Lower lobe of right lung (tissue), 2 donors: Measurements from ENCODE around the gene C11orf54. TPM values are rescaled to one million over a fixed set of nuclear protein-coding genes. Genes with fewer than 3 reads are reported as not detected.
A peak's percentile ranks its signal among the peaks of the same experiment; 100 is the strongest.

Experiments
- ATAC-seq, 2 donors: fragments of 200-7000 bp; cut with Tn5 transposase; one replicate each; pipeline ENCODE4 v1.9.1; 2020 to 2022; ENCODE audit warnings: mild to moderate bottlenecking in 2 of 2, moderate library complexity in 2 of 2
- DNase-seq: peaks from one replicate; pipeline ENCODE4 v3.0.0-alpha.2; 2020
- H3K27ac ChIP-seq: fragments of 200-600 bp; one replicate; pipeline ENCODE4 v1.8.0; 2022
- H3K27me3 ChIP-seq: fragments of 200-600 bp; one replicate; pipeline ENCODE4 v1.8.0; 2022; ENCODE audit warnings: low read depth
- H3K36me3 ChIP-seq: fragments of 200-600 bp; one replicate; pipeline ENCODE4 v1.8.0; 2022; ENCODE audit warnings: mild to moderate bottlenecking
- H3K4me1 ChIP-seq: fragments of 200-600 bp; one replicate; pipeline ENCODE4 v1.8.0; 2022
- H3K4me3 ChIP-seq: fragments of 200-600 bp; one replicate; pipeline ENCODE4 v1.8.0; 2022; ENCODE audit warnings: mild to moderate bottlenecking
- H3K9me3 ChIP-seq: fragments of 200-600 bp; one replicate; pipeline ENCODE4 v1.8.0; 2022
- intact Hi-C: fragments of 100-400 bp; cut with DNase I; formaldehyde crosslinking; loops from one replicate; pipeline ENCODE4 v1.11.0; 2022
- total RNA-seq: library from RNA; stranded (reverse); fragmentation: NEBNext Ultra II Directional; extraction: Animal tissue kit (Norgen Biotek cat#: 25700); gene quantifications from one replicate; pipeline ENCODE4 v1.2.1, GENCODE V29; 2021
- TF ChIP-seq, protein P1 (sequence below): fragments of 200-600 bp; IDR thresholded peaks from one replicate; pipeline ENCODE4 v1.8.0; 2022; ENCODE audit warnings: antibody characterized with exemption, mild to moderate bottlenecking
- donor health status: DM: no; HTN: yes; CAD: no; lungs with severe emphysema.

Gene C11orf54
- total RNA-seq, 1 donor from 2014 or later, result 50.2 TPM

DNA sequence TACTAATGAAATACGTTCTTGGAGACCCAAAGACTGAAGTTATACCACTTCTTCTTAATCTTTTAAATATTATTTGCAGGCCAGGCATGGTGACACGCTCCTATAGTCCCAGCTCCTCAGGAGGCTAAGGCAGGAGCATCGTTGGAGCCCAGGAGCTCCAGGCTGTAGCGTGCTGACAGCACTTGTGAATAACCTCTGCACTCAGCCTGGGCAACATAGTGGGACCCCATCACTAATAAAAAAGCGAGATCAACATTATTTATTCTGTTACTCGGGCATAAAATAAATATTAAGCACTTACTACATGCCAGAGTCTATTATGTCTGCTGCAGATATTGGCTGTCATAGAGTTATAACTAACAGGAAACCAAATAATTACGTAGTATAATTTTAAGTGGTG, 41.9 kb downstream of the C11orf54 start:
- Histone ChIP-seq H3K4me1 (peaks cover 33% of the 10 kb centered on the region), H3K27ac (peak overlapping the region; percentile 93), H3K4me3 (peak overlapping the region; percentile 95), H3K36me3 (peaks cover 5% of the 10 kb centered on the region), H3K9me3 (no peaks in the 10 kb centered on the region), H3K27me3 (no peaks in the 10 kb centered on the region)
- DNase-seq (no peak), ATAC-seq (no peak)
- intact Hi-C loops, result no loop called here
- TF ChIP-seq, protein P1, sequence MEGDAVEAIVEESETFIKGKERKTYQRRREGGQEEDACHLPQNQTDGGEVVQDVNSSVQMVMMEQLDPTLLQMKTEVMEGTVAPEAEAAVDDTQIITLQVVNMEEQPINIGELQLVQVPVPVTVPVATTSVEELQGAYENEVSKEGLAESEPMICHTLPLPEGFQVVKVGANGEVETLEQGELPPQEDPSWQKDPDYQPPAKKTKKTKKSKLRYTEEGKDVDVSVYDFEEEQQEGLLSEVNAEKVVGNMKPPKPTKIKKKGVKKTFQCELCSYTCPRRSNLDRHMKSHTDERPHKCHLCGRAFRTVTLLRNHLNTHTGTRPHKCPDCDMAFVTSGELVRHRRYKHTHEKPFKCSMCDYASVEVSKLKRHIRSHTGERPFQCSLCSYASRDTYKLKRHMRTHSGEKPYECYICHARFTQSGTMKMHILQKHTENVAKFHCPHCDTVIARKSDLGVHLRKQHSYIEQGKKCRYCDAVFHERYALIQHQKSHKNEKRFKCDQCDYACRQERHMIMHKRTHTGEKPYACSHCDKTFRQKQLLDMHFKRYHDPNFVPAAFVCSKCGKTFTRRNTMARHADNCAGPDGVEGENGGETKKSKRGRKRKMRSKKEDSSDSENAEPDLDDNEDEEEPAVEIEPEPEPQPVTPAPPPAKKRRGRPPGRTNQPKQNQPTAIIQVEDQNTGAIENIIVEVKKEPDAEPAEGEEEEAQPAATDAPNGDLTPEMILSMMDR, result no peak

- peak overlapping the region; percentile 93 for H3K27ac ChIP-seq
- H3K36me3 ChIP-seq, result peaks cover 9% of the 10 kb centered on the region
- peak overlapping the region; percentile 95 for H3K4me3 ChIP-seq
- no peaks in the 10 kb centered on the region for H3K27me3 ChIP-seq
- DNase-seq, result no peak
- H3K4me1 ChIP-seq, result peaks cover 33% of the 10 kb centered on the region
- peak; percentile 45 to 66 for ATAC-seq
- intact Hi-C loops, result no loop called here
- TF ChIP-seq, protein P1, result no peak
- H3K9me3 ChIP-seq, result no peaks in the 10 kb centered on the region
Measured at GRCh38 chr11:93783765-93784144, 42.3 kb downstream of the C11orf54 start.

- intact Hi-C loops, result no loop called here
- TF ChIP-seq, protein P1, result peak; percentile 35
- peak; percentile 100 for ATAC-seq
Measured at GRCh38 chr11:93784145-93784934, 42.9 kb downstream of the C11orf54 start, which contains the start of gene MED17. TSS of gene MED17 (plus strand) at chr11:93784282. CDS start at chr11:93784514, 232 bp downstream.

GRCh38 chr11:93784935-93785360, 43.5 kb downstream of the C11orf54 start:
- H3K36me3 ChIP-seq, result peaks cover 21% of the 10 kb centered on the region
- DNase-seq, result no peak
- H3K9me3 ChIP-seq, result no peaks in the 10 kb centered on the region
- H3K4me3 ChIP-seq, result peak overlapping the region; percentile 95
- TF ChIP-seq, protein P1, result no peak
- H3K4me1 ChIP-seq, result peaks cover 33% of the 10 kb centered on the region
- intact Hi-C loops, result no loop called here
- ATAC-seq, result peak in 1 of 2 donors; percentile 14
- peak overlapping the region; percentile 93 for H3K27ac ChIP-seq
- no peaks in the 10 kb centered on the region for H3K27me3 ChIP-seq

More at GRCh38 chr11:93784145-93784934, 42.9 kb downstream of the C11orf54 start, which contains the start of gene MED17:
- Histone ChIP-seq H3K4me3 (peak within 1 kb of the TSS; percentile 95), H3K27me3 (no peaks in the 10 kb centered on the region), H3K4me1 (peaks cover 33% of the 10 kb centered on the region), H3K36me3 (peaks cover 14% of the 10 kb centered on the region), H3K27ac (peak within 1 kb of the TSS; percentile 93), H3K9me3 (no peaks in the 10 kb centered on the region)
- DNase-seq, result peak; percentile 94

- intact Hi-C loops, result no loop called here
- Histone ChIP-seq H3K9me3 (no peaks in the 10 kb centered on the region), H3K27ac (no peak overlapping the region), H3K4me3 (no peak overlapping the region), H3K36me3 (peaks cover 86% of the 10 kb centered on the region), H3K27me3 (no peaks in the 10 kb centered on the region), H3K4me1 (peaks cover 11% of the 10 kb centered on the region)
- TF ChIP-seq, protein P1, result no peak
- DNase-seq (no peak), ATAC-seq (no peak)
Measured at GRCh38 chr11:93791493-93791892, 50.0 kb downstream of the C11orf54 start.
